Mesodermal cell (in vitro differentiated cells): ENCODE measurements around the gene JAG2.

Experiments used
- H3K27ac ChIP-seq: 2 replicates; pipeline ENCODE4 v1.7.0; 2013; ENCODE audit warnings: mild to moderate bottlenecking, low read depth, low read length, moderate library complexity; ENCODE audit not compliant: severe bottlenecking
- H3K36me3 ChIP-seq: 2 replicates; pipeline ENCODE4 v1.7.1; 2013; ENCODE audit warnings: mild to moderate bottlenecking, low read length, moderate library complexity; ENCODE audit not compliant: control insufficient read depth, insufficient read depth
- H3K4me1 ChIP-seq: one replicate; pipeline ENCODE4 v1.7.1; 2013; ENCODE audit warnings: mild to moderate bottlenecking, low read length; ENCODE audit not compliant: insufficient read depth, control insufficient read depth, poor library complexity, severe bottlenecking
- H3K4me3 ChIP-seq: 2 replicates; pipeline ENCODE4 v1.7.0; 2013; ENCODE audit warnings: low read length, control low read depth, mild to moderate bottlenecking; ENCODE audit not compliant: insufficient read depth, poor library complexity, severe bottlenecking; ENCODE audit errors: extremely low read depth
- H3K9me3 ChIP-seq: 2 replicates; pipeline ENCODE4 v1.7.1; 2013; ENCODE audit warnings: mild to moderate bottlenecking, low read length, moderate library complexity; ENCODE audit not compliant: control insufficient read depth
- WGBS, 2 experiments: methylation state at CpG; one replicate each; pipeline ENCODE4 v1.1.5; 2013; ENCODE audit warnings: missing lambda C conversion rate in 2 of 2; ENCODE audit not compliant: insufficient coverage in 2 of 2; 5-methylcytosine and 5-hydroxymethylcytosine counted together

The JAG2 gene

GRCh38 chr14:105162669-105162979 is 6.0 kb downstream of the JAG2 start:
- H3K36me3 ChIP-seq: no peaks in the 10 kb centered on the region
- H3K4me1 ChIP-seq: no peaks in the 10 kb centered on the region
- 87% methylated on average over 2 of the region's 2 CpGs; no CpG with 5 or more reads in 1 of the 2 experiments for WGBS, 2 experiments
- H3K27ac ChIP-seq: no peak overlapping the region
- no peaks in the 10 kb centered on the region for H3K9me3 ChIP-seq
- no peak overlapping the region for H3K4me3 ChIP-seq

- Histone ChIP-seq H3K36me3 (no peaks in the 10 kb centered on the region), H3K4me1 (no peaks in the 10 kb centered on the region), H3K27ac (no peak overlapping the region), H3K9me3 (no peaks in the 10 kb centered on the region), H3K4me3 (no peak overlapping the region)
- 89 to 95% methylated on average over 7 to 8 of the region's 10 CpGs for WGBS, 2 experiments
Observed at GRCh38 chr14:105161964-105162668, 6.5 kb downstream of the JAG2 start.

DNA sequence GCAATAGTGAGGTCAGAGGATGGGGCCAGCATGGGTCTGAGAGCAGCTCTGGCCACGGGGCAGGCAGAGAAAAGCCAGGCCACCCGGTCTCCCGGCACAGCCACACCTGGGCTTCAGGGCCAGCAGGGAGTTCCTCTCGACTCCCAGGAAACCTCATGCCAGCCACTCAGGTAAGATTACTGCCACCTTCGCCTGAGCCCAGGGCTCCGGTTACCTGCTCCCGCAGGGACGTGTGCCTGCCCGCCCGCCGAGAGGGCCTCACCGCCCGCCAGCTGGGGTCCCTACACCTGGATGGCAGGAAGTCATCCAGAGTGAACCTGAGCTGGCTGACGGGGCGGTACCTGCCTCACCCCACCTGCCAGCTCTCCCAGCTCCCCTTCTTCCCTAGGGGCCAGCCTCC is 7.3 kb downstream of the JAG2 start:
- Histone ChIP-seq H3K9me3 (no peaks in the 10 kb centered on the region), H3K4me1 (no peaks in the 10 kb centered on the region), H3K4me3 (no peak overlapping the region), H3K36me3 (no peaks in the 10 kb centered on the region), H3K27ac (no peak overlapping the region)
- 89 to 92% methylated on average over 15 of the region's 15 CpGs for WGBS, 2 experiments

DNA sequence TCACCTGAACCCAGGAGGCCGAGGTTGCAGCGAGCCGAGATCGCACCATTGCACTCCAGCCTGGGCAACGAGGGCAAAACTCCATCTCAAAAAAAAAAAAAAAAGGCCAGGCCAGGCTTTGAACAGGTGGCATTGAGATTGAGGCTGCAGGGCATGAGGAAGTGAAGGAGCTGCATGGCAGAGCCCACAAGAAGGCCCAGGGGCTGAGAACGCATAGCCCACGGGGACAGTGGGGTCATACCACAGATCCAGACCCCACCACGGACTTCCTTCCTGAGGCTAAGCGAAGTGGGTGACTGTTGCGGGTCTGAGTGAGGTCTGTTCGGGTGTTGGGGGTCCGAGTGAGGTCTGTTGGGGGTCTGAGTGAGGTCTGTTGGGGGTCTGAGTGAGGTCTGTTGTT is 7.8 kb downstream of the JAG2 start:
- 90% methylated on average over 2 to 9 of the region's 12 CpGs for WGBS, 2 experiments
- Histone ChIP-seq H3K4me1 (no peaks in the 10 kb centered on the region), H3K27ac (no peak overlapping the region), H3K4me3 (no peak overlapping the region), H3K36me3 (no peaks in the 10 kb centered on the region), H3K9me3 (no peaks in the 10 kb centered on the region)

GRCh38 chr14:105159344-105159743 is 9.2 kb downstream of the JAG2 start:
- Histone ChIP-seq H3K27ac (no peak overlapping the region), H3K4me3 (no peak overlapping the region), H3K36me3 (no peaks in the 10 kb centered on the region), H3K4me1 (no peaks in the 10 kb centered on the region), H3K9me3 (no peaks in the 10 kb centered on the region)
- WGBS, 2 experiments: 87 to 94% methylated on average over 7 to 8 of the region's 14 CpGs

DNA sequence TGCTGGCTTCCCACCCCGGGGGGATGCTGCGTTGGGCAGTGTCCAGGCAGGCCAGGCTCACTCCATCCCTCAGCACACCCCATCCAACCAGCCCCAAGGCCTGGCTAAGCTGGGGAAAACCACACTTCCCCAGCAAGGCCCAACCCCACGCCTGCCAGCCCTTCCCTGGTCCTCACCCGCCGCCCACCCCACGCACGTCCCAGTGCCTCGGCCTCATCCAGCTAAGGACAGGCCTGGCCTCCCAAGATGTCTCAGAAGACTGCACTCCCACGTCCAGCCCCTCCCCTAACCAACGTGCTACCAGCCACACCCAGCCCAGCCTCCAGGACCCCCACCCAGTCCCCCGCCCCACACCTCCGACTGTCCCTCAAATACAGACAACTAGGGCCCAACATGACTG is 9.8 kb downstream of the JAG2 start:
- WGBS, 2 experiments: 88 to 89% methylated on average over 8 to 12 of the region's 12 CpGs
- no peaks in the 10 kb centered on the region for H3K4me1 ChIP-seq
- H3K4me3 ChIP-seq: no peak overlapping the region
- H3K27ac ChIP-seq: no peak overlapping the region
- H3K9me3 ChIP-seq: no peaks in the 10 kb centered on the region
- H3K36me3 ChIP-seq: no peaks in the 10 kb centered on the region

- Histone ChIP-seq H3K4me3 (no peak overlapping the region), H3K36me3 (no peaks in the 10 kb centered on the region), H3K27ac (no peak overlapping the region), H3K9me3 (no peaks in the 10 kb centered on the region), H3K4me1 (no peaks in the 10 kb centered on the region)
- WGBS, 2 experiments: 94 to 95% methylated on average over 14 to 15 of the region's 15 CpGs
Observed at GRCh38 chr14:105157872-105158271, 10.7 kb downstream of the JAG2 start.

- Histone ChIP-seq H3K9me3 (no peaks in the 10 kb centered on the region), H3K4me3 (no peak overlapping the region), H3K27ac (no peak overlapping the region), H3K36me3 (no peaks in the 10 kb centered on the region), H3K4me1 (no peaks in the 10 kb centered on the region)
- 82 to 83% methylated on average over 28 to 31 of the region's 31 CpGs for WGBS, 2 experiments
Observed at GRCh38 chr14:105156414-105157375, 11.9 kb downstream of the JAG2 start.

DNA sequence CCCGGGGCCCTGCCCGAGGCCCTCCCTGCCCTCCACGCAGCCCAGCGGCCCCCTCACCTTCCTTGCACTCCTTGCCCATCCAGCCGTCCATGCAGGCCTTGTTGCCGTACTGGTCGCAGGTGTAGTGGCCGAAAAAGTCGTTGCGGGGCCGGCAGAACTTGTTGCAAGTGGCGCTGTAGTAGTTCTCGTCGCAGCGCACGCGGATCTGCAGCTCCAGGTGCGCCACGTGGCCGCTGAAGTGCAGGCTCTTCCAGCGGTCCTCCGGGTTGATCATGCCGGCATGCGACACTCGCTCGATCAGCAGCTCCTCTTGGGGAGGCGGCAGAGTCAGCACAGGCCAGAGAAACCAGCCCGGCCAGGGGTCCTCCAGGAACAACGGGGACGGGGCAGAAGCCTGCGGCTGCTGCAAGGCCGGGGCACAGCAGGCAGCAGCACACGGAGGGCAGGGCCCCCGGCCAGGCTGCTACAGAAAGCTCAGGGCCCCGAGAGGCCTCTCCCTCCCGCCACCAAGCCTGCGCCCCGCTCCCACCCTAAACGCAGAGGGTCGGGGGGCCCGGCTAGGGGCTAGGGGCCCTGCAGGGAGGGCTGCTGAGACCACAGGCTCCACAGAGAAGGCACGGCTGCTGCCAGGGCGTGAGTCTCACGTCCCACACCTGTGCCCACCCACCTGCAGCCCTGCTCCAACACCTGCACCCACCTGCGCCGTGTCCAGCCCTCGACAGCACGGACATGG is 12.7 kb downstream of the JAG2 start:
- Histone ChIP-seq H3K4me1 (no peaks in the 10 kb centered on the region), H3K27ac (no peak overlapping the region), H3K4me3 (no peak overlapping the region), H3K9me3 (no peaks in the 10 kb centered on the region), H3K36me3 (no peaks in the 10 kb centered on the region)
- 82 to 84% methylated on average over 38 to 46 of the region's 48 CpGs for WGBS, 2 experiments

DNA sequence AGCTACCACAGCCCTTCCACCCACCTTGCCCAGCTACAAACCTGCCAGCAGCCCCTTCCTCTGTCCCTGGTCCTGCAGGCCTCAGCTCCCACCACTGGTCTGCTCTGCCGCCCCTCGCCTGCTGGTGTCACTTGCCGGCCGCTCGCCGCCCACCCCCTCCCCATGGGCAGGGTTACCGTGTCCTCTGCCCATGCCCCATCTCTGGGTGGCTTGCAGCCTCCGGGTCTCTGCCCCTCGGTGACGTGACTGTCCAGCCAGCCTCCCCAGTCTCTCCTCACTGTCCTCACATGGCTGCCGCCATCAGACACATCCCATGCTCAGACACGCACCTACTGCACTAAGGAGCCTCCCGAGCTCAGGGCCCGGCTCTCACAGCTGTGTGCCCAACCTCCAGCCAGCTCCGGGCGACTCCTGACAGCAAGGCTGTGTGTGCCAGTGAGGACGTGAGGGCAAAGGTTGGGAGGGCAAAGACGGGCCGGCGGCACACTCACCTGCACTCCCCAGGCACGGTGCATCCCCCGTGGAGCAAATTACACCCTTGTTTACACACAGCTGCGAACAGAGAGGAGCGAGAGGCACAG is 13.4 kb downstream of the JAG2 start:
- Histone ChIP-seq H3K36me3 (no peaks in the 10 kb centered on the region), H3K9me3 (no peaks in the 10 kb centered on the region), H3K4me1 (no peaks in the 10 kb centered on the region), H3K27ac (no peak overlapping the region), H3K4me3 (no peak overlapping the region)
- 84 to 86% methylated on average over 17 to 24 of the region's 24 CpGs for WGBS, 2 experiments
